GM23338 (cell line): ENCODE data around the gene LCE7A.

ENCODE experiments used
- CREB1 ChIP-seq: fragments of 250-450 bp; sonication (Bioruptor Pico); IDR thresholded peaks from 2 replicates; pipeline ENCODE4 v1.5.0; 2020; ENCODE audit warnings: low read depth, mild to moderate bottlenecking, moderate library complexity
- EZH2 ChIP-seq: fragments of 200-600 bp; sonication (generic); IDR thresholded peaks from one replicate; pipeline ENCODE4 v1.8.0; 2017; ENCODE audit warnings: antibody characterized with exemption, mild to moderate bottlenecking, low read depth; ENCODE audit not compliant: unreplicated experiment
- EZH2phosphoT487 ChIP-seq: fragments of 200-600 bp; sonication (generic); IDR thresholded peaks from one replicate; pipeline ENCODE4 v1.8.1; 2018; ENCODE audit warnings: antibody characterized with exemption; ENCODE audit not compliant: unreplicated experiment
- JUNB ChIP-seq: IDR thresholded peaks from one replicate; pipeline ENCODE4 v1.6.1; 2016; ENCODE audit warnings: antibody characterized with exemption; ENCODE audit not compliant: unreplicated experiment
- NANOG ChIP-seq: IDR thresholded peaks from 2 replicates; pipeline ENCODE4 v1.6.1; 2016; ENCODE audit warnings: antibody characterized with exemption, borderline replicate concordance
- POLR2AphosphoS5 ChIP-seq: IDR thresholded peaks from 2 replicates; pipeline ENCODE4 v1.6.1; 2016; ENCODE audit warnings: antibody characterized with exemption, low read depth
- STAT1 ChIP-seq: IDR thresholded peaks from one replicate; pipeline ENCODE4 v1.6.1; 2016; ENCODE audit warnings: antibody characterized with exemption; ENCODE audit not compliant: unreplicated experiment
- ZNF331 ChIP-seq: fragments of 250-450 bp; sonication (Bioruptor Pico); IDR thresholded peaks from 2 replicates; pipeline ENCODE4 v1.5.0; 2020; ENCODE audit warnings: low read depth, mild to moderate bottlenecking, moderate library complexity
- TF ChIP-seq, protein P1 (sequence below), 2 experiments: fragments of 200-600 bp in 1 of 2; sonication (generic) in 1 of 2; conservative IDR thresholded peaks; 2 replicates each; pipeline versions ENCODE4 v1.5.1 to v1.6.1; 2016 to 2017; ENCODE audit warnings: antibody characterized with exemption in 2 of 2, low read depth in 2 of 2, mild to moderate bottlenecking in 2 of 2, moderate library complexity in 1 of 2
- TF ChIP-seq, protein P2 (sequence below): IDR thresholded peaks from one replicate; pipeline ENCODE4 v1.6.1; 2018; ENCODE audit warnings: antibody characterized with exemption; ENCODE audit not compliant: unreplicated experiment

DNA sequence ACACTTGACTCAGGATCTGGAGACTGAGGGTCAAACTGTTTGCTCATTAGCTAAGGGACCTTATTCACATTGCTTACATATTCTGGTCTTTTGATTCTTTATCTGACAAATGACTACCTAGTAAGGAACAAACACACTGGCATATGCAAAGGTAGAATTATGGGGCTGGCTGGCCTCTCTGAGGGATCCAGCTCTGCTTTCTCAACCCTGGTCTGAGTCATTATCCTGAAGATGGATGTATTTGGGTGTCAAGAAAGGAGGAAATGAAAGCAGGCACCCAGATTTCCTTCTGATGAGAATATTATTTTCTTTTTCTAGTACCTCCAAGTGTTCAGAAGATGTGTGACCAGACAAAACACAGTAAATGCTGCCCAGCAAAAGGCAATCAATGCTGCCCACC is 24.3 kb downstream of the LCE7A start:
- TF ChIP-seq, protein P1, sequence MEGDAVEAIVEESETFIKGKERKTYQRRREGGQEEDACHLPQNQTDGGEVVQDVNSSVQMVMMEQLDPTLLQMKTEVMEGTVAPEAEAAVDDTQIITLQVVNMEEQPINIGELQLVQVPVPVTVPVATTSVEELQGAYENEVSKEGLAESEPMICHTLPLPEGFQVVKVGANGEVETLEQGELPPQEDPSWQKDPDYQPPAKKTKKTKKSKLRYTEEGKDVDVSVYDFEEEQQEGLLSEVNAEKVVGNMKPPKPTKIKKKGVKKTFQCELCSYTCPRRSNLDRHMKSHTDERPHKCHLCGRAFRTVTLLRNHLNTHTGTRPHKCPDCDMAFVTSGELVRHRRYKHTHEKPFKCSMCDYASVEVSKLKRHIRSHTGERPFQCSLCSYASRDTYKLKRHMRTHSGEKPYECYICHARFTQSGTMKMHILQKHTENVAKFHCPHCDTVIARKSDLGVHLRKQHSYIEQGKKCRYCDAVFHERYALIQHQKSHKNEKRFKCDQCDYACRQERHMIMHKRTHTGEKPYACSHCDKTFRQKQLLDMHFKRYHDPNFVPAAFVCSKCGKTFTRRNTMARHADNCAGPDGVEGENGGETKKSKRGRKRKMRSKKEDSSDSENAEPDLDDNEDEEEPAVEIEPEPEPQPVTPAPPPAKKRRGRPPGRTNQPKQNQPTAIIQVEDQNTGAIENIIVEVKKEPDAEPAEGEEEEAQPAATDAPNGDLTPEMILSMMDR (conservative IDR thresholded peaks at IDR 0.05; ENCODE audit: low read depth in 2 of 2), result no peak
- TF ChIP-seq JUNB, result no peak
- no peak for TF ChIP-seq EZH2
- no peak for TF ChIP-seq EZH2phosphoT487
- TF ChIP-seq, protein P2, sequence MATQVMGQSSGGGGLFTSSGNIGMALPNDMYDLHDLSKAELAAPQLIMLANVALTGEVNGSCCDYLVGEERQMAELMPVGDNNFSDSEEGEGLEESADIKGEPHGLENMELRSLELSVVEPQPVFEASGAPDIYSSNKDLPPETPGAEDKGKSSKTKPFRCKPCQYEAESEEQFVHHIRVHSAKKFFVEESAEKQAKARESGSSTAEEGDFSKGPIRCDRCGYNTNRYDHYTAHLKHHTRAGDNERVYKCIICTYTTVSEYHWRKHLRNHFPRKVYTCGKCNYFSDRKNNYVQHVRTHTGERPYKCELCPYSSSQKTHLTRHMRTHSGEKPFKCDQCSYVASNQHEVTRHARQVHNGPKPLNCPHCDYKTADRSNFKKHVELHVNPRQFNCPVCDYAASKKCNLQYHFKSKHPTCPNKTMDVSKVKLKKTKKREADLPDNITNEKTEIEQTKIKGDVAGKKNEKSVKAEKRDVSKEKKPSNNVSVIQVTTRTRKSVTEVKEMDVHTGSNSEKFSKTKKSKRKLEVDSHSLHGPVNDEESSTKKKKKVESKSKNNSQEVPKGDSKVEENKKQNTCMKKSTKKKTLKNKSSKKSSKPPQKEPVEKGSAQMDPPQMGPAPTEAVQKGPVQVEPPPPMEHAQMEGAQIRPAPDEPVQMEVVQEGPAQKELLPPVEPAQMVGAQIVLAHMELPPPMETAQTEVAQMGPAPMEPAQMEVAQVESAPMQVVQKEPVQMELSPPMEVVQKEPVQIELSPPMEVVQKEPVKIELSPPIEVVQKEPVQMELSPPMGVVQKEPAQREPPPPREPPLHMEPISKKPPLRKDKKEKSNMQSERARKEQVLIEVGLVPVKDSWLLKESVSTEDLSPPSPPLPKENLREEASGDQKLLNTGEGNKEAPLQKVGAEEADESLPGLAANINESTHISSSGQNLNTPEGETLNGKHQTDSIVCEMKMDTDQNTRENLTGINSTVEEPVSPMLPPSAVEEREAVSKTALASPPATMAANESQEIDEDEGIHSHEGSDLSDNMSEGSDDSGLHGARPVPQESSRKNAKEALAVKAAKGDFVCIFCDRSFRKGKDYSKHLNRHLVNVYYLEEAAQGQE, result no peak
- TF ChIP-seq STAT1, result no peak
- no peak for TF ChIP-seq NANOG
- no peak for TF ChIP-seq CREB1 (CRISPR knock-in tag)
- no peak for TF ChIP-seq ZNF331 (CRISPR knock-in tag)
- TF ChIP-seq POLR2AphosphoS5, result no peak
